GM19397 (cell line): ENCODE results near the gene SSH2.
"Not testable (repeated sequence)": the region's sequence is repeated elsewhere in the genome, so short reads cannot be mapped to it uniquely, and the experiment has no call there.

Source experiments
- ATAC-seq: cut with Tn5 transposase; IDR thresholded peaks from one replicate; pipeline ENCODE4 v1.9.1; 2021; ENCODE audit warnings: mild to moderate bottlenecking, moderate library complexity; ENCODE audit not compliant: unreplicated experiment

The SSH2 gene

GRCh38 chr17:29929533-29930408 is at the start of gene SSH2:
TSS of gene SSH2 (minus strand) at chr17:29930228. CDS start at chr17:29930000, 228 bp downstream.
- ATAC-seq, result peak; percentile 58

GRCh38 chr17:29977836-29978235 is 47.8 kb upstream of the SSH2 start:
- no peak for ATAC-seq

GRCh38 chr17:29973005-29973404 is 43.0 kb upstream of the SSH2 start:
- no peak for ATAC-seq

GRCh38 chr17:29972277-29972676 is 42.2 kb upstream of the SSH2 start:
- ATAC-seq, result no peak

- ATAC-seq, result no peak
Measured at GRCh38 chr17:29968271-29968670, 38.2 kb upstream of the SSH2 start.

- ATAC-seq, result no peak
Measured at GRCh38 chr17:29962656-29963055, 32.6 kb upstream of the SSH2 start.

- ATAC-seq, result no peak
Measured at GRCh38 chr17:29959658-29960337, 29.8 kb upstream of the SSH2 start.

GRCh38 chr17:29958947-29959657 is 29.1 kb upstream of the SSH2 start:
- no peak for ATAC-seq

- not testable (repeated sequence) for ATAC-seq
Measured at GRCh38 chr17:29957488-29957887, 27.5 kb upstream of the SSH2 start.

GRCh38 chr17:29956225-29956624 is 26.2 kb upstream of the SSH2 start:
- no peak for ATAC-seq

- ATAC-seq, result no peak
Measured at GRCh38 chr17:29954405-29954804, 24.4 kb upstream of the SSH2 start.

GRCh38 chr17:29949696-29950095 is 19.7 kb upstream of the SSH2 start:
- no peak for ATAC-seq

- ATAC-seq, result no peak
Measured at GRCh38 chr17:29948448-29949215, 18.6 kb upstream of the SSH2 start.

GRCh38 chr17:29945281-29945680 is 15.3 kb upstream of the SSH2 start:
- no peak for ATAC-seq

GRCh38 chr17:29941334-29941733 is 11.3 kb upstream of the SSH2 start, which contains the start of gene EFCAB5:
TSS of gene EFCAB5 (plus strand) at chr17:29941634. CDS start at chr17:29941797, 163 bp downstream.
- no peak for ATAC-seq

GRCh38 chr17:29936724-29937123 is 6.7 kb upstream of the SSH2 start:
- ATAC-seq, result no peak

- ATAC-seq, result not testable (repeated sequence)
Measured at GRCh38 chr17:29935909-29936308, 5.9 kb upstream of the SSH2 start.

GRCh38 chr17:29933379-29933778 is 3.4 kb upstream of the SSH2 start:
- no peak for ATAC-seq

- ATAC-seq, result peak; percentile 70
Measured at GRCh38 chr17:29931231-29931932, 1.4 kb upstream of the SSH2 start.

- no peak for ATAC-seq
Measured at GRCh38 chr17:29930409-29931010, 482 bp upstream of the SSH2 start.
